ENCODE measurements around the gene TGM6.

The TGM6 gene

DNA sequence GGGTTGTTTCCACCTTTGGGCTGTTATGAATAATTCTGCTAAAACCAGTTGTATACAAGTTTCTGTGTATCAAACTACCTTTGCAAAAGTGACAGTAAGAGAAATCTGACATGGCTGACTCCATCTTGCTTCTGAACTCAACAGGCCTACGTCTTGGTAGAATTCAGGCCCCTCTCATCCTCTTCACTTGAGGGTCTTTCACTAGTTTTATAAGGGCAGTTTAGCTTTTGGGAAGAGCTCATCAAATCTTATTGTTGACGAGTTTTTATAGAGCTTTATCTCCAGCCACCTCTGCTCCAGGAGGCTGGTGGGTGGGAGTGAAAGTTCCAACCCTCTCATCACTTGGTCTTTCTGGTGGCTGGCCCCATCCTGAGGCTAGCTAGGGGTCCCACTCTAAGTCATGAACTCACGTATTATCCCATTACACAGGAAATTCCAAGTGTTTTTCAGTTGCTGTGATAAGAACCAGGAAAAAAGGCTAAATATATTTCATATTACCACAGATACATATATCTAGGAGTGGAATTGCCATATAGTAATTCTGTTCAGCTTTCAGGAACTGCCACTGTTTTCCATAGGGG lies 78.3 kb downstream of the TGM6 start:
- no peak for DNase-seq (ENCODE audit: low read depth)

DNA sequence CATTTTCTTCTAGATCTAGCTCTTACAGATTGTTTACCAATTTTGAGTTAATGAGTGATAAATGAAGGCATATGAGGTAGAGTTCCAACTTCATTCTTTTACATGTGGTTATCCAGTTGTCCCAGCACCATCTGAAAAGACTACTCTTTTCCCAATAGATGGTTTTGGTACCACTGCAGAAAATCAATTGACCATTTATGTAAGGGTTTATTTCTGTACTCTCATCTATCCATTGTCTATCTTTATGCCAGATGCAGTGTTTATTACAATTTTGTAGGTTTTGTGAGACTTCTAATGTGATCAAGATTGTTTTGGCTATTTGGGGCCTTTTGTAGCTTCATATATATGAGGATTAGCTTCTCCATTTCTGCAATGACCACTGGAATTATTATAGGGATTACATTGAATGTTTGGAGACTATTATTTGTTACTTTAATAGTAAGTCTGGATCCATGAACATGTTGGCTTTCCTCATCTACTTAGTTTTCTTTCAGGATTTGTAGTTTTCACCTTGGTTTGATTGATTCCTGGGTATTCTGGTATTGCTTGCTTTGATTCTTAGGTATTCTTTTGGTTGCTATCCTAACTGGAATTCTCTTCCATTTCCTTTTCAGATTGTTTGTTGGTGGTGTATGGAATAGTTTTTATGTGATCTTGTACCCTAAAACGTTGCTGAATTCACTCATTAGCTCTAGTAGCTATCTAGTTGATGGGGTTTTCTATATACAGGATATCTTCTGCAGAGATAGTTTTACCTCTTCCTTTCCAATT lies 79.5 kb downstream of the TGM6 start:
- no peak for DNase-seq (ENCODE audit: low read depth)

DNA sequence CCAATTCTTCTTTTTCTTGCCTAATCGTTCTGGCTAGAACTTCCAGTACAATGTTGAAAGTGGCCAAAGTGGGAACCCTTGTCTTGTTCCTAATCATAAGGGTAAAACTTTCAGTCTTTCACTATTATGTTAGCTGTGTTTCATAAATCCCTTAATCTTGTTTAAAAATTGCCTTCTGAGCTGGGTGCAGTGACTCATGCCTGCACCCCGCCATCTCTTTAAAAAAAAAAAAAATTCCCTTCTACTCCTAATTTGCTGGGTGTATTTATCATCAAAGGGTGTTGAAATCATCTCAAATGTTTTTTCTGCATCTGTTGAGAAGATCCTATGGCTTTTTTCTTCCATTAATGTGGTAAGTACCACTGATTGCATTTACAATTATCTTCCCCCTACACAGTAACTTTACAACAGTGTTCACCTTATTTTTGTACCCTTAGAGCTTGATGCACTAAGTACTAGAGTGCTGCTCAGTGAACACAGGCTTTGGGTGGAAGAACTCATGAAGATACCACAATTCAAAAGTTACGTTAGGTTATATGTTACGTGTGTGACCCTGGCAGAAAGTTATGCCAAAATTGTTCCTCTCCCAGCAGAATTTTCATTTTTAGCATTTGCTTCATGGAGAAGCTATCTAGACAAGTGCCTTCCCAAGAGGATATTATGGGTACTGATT lies 80.2 kb downstream of the TGM6 start:
- no peak for DNase-seq (ENCODE audit: low read depth)

DNA sequence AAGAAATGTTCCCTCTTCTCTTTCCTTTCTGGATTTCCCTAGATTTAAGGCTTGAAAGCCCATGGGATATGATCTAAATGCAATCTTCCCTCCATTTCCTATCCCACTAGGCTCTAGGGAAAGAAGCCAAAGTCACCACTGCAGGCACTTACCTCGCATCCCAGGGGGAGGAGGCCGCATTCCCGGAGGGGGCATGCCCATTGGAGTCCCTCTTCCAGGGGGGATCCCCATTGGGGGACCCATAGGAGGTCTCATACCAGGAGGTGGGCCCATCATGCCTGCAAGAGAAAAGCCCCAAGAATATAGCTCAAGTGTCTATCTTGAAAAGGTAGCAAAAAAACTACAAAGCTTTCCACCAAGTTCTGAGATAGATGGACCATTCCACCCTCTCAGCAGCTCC lies 81.8 kb downstream of the TGM6 start:
- no peak for DNase-seq (ENCODE audit: low read depth)

DNA sequence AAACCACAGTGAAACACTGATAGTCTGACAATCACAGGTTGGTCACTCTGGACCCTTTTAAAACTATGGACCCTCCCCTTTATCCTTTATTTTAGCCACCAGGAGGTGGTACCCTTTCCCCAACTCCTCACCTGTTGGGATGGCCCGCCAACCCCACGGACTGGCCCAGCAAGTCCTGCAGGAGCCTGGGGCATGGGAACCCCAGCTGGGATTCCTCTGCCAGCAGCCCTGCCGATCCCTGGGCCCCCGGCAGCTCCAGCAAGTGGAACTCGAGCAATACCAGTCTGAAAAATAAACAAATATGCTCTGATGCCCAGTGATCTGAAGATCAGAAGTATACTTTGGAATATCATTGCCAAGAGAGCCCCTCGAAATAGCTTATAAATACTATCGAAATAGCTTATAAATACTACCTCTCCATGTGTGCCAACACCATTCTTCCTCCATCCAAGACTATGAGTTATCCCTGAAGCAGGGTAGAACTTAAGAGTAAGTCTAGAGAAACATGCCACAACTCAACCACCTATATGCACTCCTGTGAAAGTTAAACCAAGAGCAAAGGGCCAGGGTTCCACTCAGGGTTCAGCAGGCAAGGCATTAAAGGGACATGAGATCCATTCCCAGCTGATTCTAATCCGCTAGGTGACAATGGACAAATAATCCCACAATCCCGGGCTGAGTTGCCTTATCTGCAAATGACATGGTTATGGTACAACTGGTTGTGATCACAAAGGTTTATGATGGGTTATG lies 83.1 kb downstream of the TGM6 start:
- no peak for DNase-seq (ENCODE audit: low read depth)

DNA sequence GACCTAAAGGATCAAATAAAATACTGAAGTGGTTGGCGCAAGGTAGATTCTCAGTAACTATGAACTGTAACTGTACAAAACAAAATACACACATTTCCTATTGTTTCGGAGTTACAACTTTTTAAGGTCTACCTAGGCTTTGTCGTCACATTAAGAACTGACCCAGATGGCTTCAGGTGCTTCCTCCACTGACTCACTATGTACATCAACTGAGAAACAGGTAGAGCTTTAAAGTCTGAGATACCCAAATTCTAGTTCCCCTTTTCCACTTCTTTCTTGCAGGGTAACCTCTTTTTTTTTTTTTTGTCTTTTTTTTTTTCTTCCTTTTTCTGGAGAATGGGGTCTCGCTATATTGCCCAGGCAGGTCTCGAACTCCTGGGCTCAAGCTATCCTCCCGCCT lies 84.4 kb downstream of the TGM6 start:
- DNase-seq (ENCODE audit: low read depth) = no peak

DNA sequence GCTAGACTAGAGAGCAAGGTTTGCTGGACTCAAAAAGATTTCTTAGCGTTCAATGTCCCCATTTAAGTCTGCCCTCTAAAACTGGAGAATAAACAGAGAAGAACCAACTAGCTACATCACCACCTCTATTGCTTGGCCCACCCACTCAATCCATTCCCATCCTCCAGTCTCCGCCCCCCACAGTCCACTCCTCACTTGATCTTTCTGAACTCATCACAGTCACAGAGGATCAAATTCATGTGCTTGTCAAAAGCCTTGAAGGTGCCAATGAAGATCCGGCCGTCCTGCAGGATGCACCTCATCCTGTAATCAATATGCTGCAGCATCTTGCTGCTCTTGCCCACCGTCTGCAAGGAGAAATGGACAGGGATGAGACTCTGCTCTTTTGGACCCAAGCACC lies 86.7 kb downstream of the TGM6 start:
- DNase-seq (ENCODE audit: low read depth) = no peak

DNA sequence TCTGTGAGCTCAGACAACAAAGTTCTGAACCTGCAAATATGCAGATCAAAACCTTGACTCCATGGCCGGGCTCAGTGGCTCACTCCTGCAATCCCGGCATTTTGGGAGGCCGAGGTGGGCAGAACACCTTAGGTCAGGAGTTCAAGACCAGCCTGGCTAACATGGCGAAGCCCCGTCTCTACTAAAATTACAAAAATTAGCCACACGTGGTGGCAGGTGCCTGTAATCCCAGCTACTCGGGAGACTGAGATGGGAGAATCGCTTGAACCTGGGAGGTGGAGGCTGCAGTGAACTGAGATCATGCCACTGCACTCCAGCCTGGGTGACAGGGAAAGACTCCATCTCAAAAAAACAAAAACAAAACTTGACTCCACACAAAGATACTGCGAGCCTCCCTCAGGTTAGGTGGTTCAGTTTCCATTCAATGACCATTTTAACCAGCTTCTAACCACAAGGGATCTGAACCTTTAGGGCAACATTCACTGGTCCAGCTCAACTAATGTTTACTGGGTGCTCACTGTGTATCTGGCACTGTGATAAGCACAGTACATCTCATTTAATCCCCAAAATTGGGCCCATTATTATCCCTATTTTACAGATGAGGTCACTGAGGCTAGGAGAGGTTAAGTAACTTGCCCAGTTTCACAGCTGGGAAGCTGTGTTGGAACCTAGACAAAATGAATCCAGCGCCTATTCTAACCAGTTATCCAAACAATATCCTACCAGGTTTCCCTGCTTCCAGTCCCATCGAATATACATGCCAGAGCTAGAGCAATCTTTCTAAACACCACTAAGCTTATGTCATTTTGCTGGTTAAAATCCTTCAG lies 88.1 kb downstream of the TGM6 start:
- no peak for DNase-seq (ENCODE audit: low read depth)

DNA sequence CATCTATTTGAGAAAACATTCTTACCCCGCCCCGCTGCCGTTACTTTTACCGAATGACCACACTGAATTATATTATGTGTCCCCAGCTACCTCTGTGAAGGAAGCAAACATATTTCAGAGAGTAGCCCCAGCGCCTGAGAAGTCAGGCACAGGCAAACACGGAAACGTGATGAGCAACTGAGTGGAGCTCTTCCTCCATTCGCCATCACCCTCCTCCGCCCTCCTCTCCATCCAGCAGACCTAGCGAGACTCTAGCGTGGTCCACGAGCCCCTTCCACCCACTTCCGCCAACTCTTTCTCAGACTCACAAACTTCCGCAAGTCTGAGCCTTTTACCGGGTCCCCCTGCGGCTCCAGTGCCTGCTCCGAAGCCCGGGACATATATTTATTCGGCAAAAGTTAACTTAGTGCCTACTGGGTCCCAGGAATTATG lies 89.3 kb downstream of the TGM6 start:
- no peak for DNase-seq (ENCODE audit: low read depth)

DNA sequence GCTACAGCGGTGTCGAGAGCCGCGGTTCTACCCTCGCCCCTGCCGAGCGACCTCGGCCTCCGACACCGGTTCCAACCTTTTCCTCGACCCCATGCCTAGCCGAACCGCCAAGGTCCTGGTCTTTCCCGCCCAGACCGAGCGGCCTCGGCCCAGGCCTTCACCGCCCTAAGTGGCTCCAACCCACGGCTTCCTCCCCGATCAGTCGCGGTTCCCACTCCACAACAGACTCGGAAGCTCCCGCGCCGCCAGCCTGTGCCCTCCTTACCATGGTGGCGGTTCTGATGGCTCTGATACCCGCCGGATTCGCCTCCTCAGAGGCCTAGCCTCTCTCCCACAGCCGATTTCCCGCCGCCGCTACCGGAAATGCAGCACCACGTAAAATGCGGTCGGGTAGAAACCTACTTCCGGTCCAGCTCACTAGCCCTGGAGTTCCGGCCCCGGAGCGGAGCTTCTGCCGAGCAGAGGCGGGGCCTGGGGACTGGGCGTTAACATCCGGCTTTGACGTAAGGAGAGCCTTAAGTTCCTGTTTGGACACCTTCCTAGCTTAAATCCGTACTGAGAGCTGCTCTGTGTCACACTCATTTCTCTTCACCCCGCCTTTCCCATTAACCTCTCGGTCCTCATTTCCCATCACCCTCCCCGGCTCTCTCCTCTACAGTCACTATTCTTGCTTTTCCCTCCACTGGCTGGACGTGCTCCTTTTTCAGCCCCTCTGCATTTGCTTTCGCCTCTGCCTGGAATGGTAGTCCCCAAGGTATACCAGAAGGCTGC lies 89.9 kb downstream of the TGM6 start, which contains the start of gene SNRPB:
Gene SNRPB, minus strand, starts transcription at position 367 of the 771 bp plus-strand sequence. Its CDS starts 99 bp downstream, at position 268.
- peak; percentile 94 for DNase-seq (ENCODE audit: low read depth)

DNA sequence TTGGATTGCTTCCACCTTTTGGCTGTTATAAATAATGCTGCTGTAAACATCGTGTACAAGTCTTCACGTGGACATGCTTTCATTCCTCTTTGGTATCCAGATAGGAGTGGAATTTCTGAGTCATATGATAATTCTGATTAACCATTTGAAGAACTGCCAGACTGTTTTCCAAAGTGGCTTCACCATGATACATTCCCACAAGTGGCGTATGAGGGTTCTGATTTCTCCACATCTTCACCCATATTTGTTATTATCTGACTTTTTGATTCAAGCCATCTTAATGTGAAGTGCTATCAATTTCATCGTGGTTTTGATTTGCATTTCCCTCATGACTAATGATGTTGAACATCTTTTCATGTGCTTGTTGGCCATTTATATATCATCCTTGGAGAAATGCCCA lies 92.8 kb downstream of the TGM6 start:
- DNase-seq (ENCODE audit: low read depth) = peak; percentile 71

DNA sequence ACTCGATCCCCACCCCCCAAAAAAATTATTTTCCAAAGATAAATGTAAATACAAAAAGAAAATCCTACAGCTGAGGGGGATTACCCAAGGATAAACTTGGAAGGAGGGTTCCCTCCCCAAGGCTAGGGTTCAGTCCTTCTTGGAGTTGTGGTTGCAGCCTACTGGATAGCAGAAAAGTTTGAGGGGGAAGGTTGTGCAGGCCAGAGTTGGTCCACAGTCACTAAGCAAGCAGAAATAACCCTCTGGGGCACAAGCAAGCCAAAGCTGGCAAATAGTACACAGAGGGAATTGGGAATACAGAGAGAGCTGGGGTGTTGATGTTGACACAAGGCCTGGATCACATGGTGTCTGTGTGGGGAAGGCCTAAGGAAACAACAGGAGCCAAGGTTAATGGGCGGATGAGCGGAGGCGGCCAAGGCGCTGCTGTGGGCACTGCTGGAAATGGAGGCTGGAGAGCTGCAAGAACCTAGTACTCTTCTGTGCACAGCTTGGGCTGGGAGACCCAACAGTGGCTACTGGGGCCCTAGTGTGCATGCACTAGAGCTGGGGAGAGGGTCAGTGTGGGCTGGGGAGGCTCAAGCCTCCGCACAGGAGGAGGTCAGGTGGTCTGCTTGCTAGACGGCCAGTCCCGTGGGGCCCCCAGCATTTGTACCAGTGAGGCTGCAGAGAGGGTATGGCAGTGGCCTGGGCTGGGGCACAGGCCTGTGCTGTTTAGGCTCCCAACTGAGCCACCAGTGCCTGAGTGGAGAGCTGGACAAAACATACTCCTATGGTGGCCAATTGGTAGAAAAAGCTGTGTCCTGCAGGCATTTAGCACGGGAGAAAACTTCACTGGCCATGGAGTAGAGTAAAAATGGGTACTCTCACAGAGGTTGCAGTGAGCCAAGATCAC lies 95.4 kb downstream of the TGM6 start:
- no peak for DNase-seq (ENCODE audit: low read depth)

DNA sequence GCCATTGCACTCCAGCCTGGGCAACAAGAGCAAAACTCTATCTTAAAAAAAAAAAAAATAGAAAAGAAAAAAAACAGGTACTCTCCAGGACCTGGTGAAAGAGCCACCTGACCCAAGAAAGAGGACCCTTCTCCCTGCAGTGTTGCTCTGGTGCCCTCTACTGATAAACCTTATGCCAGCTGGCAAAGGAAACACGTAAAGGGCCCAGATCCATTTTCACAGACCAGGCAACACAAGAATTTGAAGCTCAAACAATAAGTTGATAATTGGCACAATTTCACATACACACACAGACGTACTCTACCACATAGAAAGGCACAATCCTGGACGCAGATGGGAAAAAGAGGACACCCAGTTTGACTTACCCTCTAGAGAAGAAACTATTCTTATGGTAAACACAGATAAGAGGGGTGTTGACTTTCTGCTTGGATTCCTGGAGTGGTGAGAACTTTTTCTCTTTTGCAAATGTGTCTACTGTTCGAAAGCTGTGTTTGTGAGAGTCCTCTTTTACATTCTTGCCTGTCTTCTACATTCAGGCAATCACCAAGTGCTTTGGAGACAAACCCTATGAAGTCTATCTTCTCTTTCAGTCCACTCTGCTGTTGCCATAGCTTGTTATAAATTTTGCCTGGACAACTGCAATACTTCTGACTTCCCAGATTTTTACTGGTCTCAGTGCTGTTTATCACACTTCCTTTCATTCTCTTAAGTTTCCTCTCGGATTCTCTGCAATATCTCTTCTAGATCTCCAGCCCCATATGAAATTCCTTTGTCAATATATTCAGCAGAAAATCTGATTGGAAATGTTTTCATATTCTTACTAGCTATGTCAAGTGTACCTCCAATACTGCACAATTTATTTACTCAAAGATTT lies 96.3 kb downstream of the TGM6 start:
- DNase-seq (ENCODE audit: low read depth) = no peak

DNA sequence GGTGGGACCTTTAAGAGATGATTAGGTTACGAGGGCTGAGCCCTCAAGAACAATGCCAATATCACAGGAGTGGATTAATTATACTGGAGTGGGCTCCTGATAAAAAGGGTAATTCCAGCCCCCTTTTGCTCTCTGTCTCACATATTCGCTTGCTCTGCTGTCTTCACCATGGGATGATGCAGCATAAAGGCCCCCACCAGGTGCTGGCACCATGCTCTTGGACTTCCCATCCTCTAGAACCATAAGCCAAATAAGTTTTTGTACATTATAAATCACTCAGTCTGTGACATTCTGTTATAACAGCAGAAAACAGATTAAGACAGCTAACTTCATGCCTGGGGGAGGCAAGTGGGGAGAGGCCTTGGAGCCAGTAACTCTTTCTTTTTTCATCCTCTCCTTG lies 99.7 kb downstream of the TGM6 start:
- DNase-seq (ENCODE audit: low read depth) = no peak
